NCI-H1930 (cell line): Measurements from ENCODE around the gene WIPF2.
A peak's percentile ranks its signal among the peaks of the same experiment; 100 is the strongest.

Experiments
- DNase-seq, 2 experiments: peaks; one replicate each; lab custom pipeline; 2025; lab: John Stamatoyannopoulos, UW

The WIPF2 gene, protein sequence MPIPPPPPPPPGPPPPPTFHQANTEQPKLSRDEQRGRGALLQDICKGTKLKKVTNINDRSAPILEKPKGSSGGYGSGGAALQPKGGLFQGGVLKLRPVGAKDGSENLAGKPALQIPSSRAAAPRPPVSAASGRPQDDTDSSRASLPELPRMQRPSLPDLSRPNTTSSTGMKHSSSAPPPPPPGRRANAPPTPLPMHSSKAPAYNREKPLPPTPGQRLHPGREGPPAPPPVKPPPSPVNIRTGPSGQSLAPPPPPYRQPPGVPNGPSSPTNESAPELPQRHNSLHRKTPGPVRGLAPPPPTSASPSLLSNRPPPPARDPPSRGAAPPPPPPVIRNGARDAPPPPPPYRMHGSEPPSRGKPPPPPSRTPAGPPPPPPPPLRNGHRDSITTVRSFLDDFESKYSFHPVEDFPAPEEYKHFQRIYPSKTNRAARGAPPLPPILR

DNA sequence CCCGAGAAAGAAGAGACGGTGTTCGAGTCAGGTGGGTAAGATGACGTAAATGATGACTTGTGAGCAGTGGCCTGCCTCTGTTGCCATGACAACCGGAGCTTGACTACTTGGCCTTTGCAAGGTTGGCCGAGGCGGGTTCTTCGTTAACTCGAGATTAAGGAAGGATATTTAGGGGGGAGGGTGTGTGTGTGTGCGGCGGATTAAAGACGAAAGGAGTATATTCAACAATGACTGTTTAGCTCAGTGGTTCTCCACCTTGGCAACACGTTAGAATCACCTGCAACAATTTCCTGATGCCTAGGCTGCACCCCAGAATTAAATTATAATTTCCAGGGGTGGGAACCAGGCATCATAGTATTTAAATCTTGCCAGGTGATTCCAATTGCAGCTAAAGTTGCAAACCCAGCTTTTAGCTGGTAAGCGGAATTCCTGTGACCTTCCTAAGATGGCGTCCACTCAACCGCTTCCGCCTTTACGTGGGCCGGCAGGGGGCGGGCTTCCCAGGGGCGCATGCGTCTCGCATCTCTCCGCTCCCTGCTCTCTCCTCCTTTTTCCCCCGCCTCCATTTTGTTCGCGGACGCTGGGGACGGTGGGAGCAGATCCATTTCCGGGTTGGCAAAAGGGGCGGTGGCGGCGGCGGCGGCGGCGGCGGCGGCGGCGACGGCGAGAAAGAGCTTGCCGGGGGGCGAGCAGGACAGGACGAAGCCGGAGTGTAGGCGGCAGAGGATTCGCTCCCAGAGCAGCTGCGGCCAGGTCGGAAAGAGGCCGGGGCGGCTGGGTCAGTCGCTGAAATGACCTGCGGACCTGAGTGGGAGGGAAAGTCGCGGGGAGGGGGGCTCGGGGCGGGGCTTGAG lies at the start of gene WIPF2:
Gene WIPF2, plus strand, starts transcription at position 565 of the 854 bp plus-strand sequence. CDS start 37,156 bp downstream, outside the sequence.
- DNase-seq, result peak; percentile 96 to 97

DNA sequence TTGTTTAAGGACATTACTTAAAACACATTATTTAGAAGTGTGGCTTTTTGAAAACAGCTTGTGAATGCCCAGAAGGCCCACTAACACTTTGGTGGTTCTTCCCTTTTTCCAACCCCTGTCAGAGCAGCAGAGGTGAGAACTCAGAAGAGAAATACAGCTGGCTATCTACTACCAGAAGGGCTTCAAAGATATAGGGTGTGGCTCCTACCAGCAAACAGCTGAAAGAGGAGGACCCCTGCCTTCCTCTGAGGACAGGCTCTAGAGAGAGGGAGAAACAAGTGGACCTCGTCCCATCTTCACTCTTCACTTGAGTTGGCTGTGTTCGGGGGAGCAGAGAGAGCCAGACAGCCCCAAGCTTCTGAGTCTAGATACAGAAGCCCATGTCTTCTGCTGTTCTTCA lies 48.8 kb upstream of the WIPF2 start:
- DNase-seq, result no peak

DNA sequence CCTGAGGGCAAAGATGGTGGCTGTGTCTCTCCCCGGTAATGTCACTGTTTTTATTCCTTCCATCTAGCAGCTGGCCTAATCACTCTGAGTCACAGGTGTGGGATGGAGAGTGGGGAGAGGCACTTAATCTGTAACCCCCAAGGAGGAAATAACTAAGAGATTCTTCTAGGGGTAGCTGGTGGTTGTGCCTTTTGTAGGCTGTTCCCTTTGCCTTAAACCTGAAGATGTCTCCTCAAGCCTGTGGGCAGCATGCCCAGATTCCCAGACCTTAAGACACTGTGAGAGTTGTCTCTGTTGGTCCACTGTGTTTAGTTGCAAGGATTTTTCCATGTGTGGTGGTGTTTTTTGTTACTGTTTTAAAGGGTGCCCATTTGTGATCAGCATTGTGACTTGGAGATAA lies 47.4 kb upstream of the WIPF2 start:
- DNase-seq, result no peak

DNA sequence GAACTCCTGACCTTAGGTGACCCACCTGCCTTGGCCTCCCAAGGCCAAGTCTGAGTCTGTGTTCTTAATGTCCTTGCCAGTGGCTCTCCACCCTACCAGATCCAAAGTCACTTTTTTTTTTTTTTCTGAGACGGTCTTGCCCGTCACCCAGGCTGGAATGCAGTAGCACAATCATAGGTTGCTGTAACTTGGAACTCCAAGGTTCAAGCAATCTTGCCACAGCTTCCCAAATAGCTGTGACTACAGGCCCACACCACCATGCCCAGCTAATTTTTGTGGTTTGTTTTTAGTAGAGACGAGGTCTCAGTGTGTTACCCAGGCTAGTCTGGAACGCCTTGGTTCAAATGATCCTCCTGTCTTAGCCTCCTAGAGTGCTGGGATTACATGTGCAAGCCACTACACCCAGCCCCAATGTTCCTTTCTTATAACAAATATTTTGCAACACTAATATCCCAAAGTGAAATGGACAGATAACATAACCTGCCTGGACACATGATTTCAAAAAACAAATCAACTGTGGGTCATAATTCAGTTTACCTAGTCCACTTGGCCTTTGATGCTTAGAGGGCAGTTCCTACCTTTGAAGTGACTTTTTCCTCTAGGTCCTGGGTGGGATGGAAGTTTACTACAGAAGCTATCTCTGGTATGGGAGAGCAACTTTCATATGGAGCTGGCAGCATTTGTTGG lies 45.9 kb upstream of the WIPF2 start:
- DNase-seq, result no peak

DNA sequence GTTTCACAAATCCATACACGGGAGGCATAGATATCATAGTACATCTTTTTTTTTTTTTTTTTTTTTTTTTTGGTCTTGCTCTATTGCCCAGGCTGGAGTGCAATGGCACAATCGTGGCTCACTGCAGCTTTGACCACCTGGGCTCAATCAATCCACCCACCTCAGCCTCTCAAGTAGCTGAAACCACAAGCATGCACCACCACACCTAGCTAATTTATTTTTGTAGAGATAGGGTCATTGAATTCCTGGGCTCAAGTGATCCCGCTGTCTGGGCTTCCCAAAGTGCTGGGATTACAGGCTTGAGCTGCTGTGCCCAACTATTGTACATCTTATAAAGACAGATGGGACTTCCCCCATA lies 45.3 kb upstream of the WIPF2 start:
- no peak for DNase-seq

DNA sequence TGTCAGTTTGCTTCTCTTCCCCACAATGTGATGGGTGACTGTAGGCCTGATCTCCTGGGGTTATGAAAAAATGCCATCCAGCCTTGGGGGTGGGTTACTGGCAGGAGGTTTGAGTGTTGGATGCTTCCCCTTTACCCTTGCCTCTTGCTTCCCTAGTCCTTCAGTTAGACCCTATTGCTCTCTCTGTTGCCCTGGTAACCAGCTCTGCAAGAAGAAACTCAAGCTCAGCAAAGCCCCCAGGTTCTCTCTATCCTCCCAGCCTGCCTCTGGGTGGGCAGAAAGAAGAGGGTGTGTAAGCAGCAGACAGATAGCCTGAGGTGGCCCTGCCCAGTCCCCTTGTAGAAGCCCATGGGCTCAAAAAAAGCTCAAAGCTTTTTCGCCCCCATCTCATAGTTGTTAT lies 44.6 kb upstream of the WIPF2 start:
- DNase-seq, result no peak

DNA sequence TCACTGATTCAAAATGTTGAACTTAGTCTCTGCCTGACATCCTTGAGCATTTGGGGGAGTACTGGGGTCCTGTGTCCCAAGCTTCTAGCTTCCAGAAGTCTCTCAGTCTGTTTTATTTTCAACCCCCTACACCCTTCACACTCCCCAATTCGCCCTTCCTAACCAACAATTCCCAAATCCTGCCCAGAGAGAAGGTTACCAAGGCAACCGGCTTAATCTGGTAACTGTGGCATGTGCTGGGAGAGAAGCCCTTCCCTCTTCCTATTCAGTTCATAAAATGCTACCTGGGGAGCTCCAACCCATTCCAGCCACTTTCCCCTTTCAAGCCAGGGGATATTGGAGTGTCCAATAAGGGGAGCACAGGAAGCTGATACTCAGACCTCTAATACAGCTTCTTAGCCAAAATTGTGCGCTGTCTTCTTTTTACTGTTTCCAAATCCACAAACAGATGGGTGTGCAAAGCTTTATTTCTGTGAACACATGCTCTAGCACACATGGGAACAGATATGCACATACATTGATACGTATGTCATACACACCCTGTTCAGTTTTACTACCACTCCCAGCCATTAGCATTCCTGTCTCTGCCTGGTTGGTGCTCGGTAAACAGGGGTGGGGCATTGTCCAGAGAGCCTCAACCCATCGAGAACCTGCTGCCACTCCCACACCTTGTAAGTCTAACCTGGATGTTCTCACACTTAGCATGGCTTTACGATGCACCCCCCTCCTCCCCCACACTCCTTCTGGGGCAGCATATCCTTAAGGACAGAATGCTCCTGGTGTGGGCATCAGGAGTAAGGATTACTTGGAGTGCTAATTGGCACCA lies 43.0 kb upstream of the WIPF2 start:
- no peak for DNase-seq

DNA sequence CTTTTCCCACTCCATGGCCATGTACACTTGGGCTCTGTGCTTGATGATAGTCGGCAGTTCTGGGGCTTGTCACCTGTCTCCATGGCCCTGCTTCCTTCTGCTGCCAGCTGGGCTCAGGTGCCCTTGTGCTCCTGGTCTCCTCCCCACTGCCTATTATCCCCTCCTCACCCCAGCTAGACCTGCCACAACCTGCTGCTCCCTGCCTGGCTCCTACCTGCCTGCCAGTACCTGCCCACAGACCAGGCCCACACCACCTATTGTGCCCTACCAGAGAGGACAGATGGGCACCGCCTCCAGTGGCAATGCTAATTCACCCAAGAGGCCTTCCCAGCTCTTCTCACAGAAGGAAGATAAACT lies 42.4 kb upstream of the WIPF2 start:
- DNase-seq, result no peak

DNA sequence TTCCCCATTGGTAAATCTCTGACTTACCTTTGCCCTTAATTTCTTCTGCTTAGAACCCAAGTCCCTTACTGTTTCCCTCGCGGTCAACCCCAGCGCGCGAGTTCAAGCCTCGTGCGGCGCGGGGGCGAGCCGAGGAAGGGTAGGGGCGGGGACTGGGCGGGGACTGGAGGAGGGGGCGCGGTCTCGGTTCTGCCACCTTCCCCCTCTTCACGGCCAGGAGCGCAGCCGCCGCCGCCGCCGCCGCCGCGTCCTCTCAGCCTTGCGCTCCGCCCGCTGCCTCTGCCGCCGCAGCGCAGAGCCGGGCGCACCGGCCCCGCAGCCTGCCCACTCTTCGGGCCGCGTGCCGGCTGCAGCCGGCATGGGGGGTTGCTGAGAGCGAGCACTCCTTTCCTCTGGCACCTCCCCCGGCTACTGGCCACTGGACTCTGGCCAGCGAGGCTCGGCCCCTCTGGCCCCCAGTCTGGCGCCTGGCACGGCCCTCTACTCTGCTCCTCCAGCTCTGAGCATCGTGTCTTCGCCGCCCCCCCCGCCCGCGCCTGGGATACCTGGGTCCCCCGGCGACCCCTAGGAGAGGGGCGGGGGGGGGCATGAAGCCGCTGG lies 41.7 kb upstream of the WIPF2 start, which contains the start of gene RAPGEFL1:
Gene RAPGEFL1, plus strand, starts transcription at position 196 of the 600 bp plus-strand sequence. Its CDS starts 392 bp downstream, at position 588.
- peak; percentile 50 to 63 for DNase-seq

DNA sequence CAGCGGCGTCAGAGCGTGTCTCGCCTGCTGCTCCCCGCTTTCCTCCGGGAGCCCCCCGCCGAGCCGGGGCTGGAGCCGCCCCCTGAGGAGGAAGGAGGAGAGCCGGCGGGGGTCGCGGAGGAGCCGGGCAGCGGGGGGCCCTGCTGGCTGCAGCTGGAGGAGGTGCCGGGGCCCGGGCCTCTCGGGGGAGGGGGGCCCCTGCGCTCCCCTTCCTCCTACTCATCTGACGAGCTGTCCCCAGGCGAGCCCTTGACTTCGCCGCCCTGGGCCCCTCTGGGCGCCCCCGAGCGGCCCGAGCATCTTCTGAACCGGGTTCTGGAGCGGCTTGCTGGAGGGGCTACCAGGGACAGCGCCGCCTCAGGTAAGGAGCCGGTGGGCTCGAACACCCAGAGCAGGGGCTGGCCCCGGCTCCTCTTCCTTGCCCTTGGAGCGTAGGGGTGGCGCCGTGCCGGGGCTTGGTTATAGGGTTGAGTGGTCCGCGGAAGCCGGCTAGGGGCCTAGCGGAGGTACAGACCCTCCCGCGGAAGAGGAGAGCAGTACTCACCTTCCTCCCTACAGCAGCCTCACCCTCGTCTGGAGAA lies 41.0 kb upstream of the WIPF2 start:
- DNase-seq, result no peak

DNA sequence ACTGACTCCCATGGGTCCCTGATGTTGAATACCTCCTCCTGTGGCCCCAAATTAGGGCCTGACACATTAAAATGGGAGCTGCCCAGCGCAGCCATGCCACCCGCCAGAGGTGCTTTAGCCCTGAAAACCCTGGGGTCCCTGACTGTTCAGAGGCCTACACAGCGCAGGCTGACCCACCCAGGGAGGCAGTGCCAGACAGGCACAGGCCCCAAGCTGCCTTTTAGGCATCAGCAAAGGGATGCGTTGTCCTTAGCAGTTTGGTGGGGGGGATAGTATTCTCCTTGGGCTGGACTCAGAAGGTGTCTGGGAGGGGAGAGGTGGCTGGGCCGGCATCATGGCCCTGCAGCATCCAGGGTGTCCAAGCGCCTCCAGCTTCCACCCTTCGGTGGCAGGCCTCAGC lies 40.4 kb upstream of the WIPF2 start:
- DNase-seq, result no peak

DNA sequence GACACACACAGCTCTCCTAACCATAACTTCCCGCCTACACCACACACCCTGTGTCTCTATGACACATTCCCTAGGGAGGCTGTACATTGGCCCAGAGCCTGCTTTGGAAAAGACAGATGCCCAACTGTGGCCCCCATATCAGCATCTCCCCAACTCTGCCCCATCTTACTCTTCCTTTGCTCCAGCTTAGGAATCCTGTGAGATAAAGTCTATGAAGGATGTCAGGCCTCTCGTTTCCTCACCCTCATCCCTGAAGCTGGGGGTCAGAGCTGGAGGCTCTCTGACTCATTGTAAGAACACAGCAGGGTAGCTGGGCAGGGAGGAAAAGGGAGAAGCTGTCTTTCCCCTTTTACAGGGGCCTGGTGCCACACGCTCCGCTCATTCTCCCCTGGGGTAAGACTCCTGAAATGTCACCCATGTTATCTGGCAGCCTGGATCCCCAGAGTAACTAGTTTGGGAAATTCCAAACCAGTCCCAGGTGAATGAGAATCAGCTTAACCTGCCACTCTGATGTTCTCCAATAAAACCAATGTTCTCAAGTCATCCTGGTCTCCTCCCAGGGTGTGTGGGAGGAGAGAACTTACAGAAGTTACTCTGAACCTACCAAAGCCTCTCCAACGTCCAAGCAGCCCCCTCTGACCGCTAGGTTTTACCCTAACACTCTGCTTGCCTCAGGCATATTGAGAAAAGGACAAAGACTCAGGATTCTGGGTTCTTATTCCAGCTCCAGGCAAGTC lies 39.0 kb upstream of the WIPF2 start:
- DNase-seq, result no peak

DNA sequence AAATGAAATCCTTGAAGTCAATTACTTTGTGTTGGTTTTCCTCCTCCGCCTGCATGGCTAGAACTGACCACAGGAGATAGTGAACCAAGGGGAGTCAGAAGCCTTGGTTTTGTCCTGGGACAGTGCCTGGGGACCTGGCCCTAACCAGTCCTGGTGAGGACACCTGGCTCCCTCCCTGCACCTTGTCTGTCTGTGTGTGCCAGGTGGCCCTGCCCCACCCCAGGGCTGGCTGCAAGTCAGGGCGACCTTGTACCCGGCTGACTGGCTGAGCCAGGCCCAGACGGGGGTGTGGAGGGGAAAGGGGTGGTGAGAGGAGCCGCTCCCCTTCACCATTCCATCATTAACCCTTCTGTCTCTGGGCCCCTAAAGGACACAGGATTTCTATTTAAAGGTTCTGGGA lies 38.4 kb upstream of the WIPF2 start:
- DNase-seq, result no peak

DNA sequence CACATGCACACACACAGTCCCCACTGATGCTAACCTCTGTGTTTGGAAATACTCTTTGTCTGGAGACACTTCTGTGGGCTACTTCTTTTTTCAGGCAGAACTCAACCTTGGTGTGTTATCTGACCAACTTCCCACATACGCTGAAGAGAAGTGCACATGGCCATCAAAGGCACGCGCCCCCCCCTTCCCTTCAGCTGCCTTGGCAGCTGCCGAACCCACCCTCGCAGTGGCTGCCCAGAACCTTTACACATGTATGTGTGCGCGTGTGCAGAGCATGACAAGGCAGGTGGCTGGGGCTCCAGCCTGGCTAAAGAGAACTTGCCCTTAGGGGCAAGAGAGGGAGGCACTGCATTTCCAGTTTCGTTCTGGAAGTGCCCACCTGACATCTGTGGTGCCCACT lies 37.9 kb upstream of the WIPF2 start:
- DNase-seq, result no peak

DNA sequence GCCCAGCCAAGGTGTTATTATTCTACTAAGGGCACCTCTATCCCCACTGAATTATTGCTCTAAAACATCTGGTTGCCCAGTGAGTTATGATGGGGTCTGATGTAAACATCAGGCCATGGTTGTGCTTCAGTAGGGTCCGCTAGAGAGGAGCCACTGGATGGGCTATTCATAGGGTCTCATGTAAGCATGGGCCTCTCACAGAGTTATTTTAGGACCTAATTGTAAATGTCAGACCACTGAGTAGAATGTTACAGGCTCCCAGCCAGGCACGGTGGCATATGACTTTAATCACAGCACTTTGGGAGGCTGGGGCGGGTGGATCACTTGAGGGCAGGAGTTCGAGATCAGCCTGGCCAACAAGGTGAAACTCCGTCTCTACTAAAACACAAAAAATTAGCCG lies 36.5 kb upstream of the WIPF2 start:
- DNase-seq, result no peak

DNA sequence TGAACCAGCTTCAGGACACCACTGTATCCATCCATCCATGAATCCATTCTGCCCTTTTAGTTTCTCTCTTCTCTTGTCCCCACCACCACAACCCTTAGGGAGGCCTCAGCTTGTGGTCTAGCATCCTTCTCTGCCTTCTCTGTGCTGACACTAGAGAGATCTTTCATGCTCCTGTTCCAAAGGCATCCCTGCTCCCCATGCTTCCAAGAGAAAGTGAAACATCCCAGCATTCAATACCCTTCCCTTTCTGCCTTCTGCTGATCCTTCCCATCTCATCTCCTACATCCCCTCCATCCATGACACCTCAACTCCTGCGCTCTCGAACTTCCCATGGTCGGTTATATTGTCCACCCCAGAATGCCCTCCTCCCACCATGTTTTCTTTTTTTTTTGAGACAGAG lies 31.9 kb upstream of the WIPF2 start:
- DNase-seq, result no peak

DNA sequence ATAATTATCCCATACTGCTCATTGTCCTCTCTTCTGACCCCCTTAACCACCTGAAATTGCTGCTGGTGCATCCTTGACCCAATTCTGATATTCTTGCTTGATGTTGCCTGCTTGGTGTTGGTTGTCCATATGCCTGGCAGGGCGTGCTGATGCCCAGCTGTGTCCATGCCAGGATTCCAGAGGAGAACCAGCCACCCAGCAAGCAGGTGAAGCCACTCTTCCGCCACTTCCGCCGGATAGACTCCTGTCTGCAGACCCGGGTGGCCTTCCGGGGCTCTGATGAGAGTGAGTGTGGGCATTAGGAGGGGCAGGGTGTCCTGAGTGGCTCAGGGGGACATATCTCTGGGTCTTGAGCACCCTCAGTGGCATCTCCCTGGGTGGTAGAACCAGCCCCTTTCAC lies 30.4 kb upstream of the WIPF2 start:
- DNase-seq, result no peak

DNA sequence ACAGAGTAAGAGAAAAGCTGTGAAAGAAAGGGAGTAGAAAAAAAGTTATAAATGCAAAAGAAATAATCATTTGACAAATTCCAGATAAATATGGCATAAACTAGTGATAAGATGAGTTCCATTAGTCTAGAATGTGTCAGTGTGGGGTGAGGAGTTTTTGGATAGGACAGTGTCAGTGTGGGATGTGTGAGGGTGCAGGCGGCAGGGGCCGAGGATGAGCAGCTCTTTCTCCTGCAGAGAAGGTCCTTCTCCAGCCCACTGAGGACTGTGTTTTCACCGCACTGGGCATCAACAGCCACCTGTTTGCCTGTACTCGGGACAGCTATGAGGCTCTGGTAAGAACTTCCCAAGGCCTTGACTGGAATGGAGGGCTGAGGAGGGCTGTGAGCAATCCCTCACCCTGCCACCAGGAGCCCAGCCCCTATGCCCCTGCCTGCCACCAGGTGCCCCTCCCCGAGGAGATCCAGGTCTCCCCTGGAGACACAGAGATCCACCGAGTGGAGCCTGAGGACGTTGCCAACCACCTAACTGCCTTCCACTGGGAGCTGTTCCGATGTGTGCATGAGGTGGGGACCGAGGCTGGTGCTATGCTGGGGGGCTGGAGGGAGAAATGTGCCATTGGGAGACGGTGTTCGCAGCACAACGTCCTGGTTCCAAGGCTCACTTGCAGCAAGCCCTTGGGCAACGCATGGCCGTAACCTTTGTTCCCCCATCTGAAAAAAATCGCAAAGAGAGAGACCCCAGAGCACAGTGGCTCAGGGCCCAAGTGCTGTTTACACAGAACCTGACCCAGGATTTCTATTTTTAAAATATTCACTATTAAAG lies 28.7 kb upstream of the WIPF2 start:
- peak in 1 of 2 experiments; percentile 19 for DNase-seq
